Fibroblast of villous mesenchyme (primary cell): Measurements from ENCODE around the gene HACD2. TPM values are rescaled to one million over a fixed set of nuclear protein-coding genes. Genes with fewer than 3 reads are reported as not detected.

Experiments used
- DNase-seq: peaks from one replicate; pipeline ENCODE4 v3.0.0-alpha.2; 2010; ENCODE audit warnings: low read depth
- H3K4me3 ChIP-seq: 2 replicates; pipeline ENCODE4 v1.5.1; 2011; ENCODE audit warnings: low read depth, mild to moderate bottlenecking, low read length
- CTCF ChIP-seq: IDR thresholded peaks from 2 replicates; pipeline ENCODE4 v1.5.1; 2012; ENCODE audit warnings: low read depth, mild to moderate bottlenecking, low read length; ENCODE audit not compliant: insufficient read depth
- total RNA-seq: library from RNA; depleted of rRNA; stranded (reverse); fragments of >200 nt; gene quantifications from 2 replicates; pipeline ENCODE4 v1.2.3, GENCODE V29; 2012

The HACD2 gene
- total RNA-seq, 1 donor = 51.8 TPM

DNA sequence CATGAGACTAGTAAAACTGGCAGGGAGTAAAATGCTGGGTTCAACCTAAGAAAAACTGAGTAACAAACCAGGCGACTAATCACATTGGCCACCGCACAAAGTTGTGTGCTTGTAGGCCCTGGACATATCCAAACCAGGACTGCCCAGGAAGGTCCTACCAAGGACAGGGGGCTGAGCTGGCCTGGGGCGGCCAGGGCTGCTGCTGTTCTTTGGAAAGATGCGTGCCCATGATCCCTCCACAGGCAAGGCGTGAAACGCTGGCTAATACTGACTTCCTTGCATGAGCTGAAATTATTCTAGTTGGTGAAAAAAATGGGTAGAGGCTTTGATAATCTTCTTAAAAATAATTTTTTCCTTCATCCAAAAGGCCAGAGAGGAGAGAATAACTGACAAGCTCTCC lies 79.0 kb downstream of the HACD2 start:
- TF ChIP-seq CTCF = no peak
- H3K4me3 ChIP-seq = no peak overlapping the region
- DNase-seq = no peak

- H3K4me3 ChIP-seq = no peak overlapping the region
- no peak for DNase-seq
- TF ChIP-seq CTCF = no peak
Measured at GRCh38 chr3:123503203-123503602, 81.7 kb downstream of the HACD2 start.

DNA sequence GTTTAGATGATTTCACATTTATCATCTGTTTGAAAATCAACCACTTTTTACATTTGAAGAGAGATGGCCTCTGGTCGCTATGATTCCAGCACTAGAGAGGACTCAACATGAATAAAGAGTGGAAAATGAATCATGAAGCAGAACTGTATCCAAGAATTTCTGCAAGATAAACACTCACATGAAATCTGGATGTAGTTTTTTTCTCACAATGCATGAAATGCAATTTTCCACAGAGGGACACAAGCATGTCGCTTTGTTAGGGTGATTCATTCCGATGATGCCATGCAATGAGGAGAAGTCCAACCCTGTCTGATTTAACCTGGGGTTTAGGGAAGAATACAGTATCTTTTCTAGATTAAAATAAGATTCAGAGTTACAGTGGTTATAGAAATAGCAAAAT lies 85.5 kb downstream of the HACD2 start:
- DNase-seq = no peak
- TF ChIP-seq CTCF = no peak
- H3K4me3 ChIP-seq = no peak overlapping the region

- TF ChIP-seq CTCF = no peak
Measured at GRCh38 chr3:123498761-123499160, 86.1 kb downstream of the HACD2 start.

GRCh38 chr3:123493912-123494311 lies 90.9 kb downstream of the HACD2 start:
- H3K4me3 ChIP-seq = no peak overlapping the region
- no peak for DNase-seq
- TF ChIP-seq CTCF = no peak

More at GRCh38 chr3:123498761-123499160, 86.1 kb downstream of the HACD2 start:
- H3K4me3 ChIP-seq = no peak overlapping the region
- DNase-seq = no peak

GRCh38 chr3:123491966-123492587 lies 92.8 kb downstream of the HACD2 start:
- no peak for TF ChIP-seq CTCF
- no peak for DNase-seq
- no peak overlapping the region for H3K4me3 ChIP-seq
